Stimulated activated CD4-positive, alpha-beta T cell treated with anti-CD3 and anti-CD28 coated beads, TNF-alpha, amount 100 ng/mL, for 4 hours (primary cell): ENCODE measurements around the gene ITPKB.
"Not testable (repeated sequence)": the region's sequence is repeated elsewhere in the genome, so short reads cannot be mapped to it uniquely, and the experiment has no call there.

Source experiments
- DNase-seq, 3 experiments: peaks; one replicate each; pipeline ENCODE4 v3.0.0-alpha.2; 2020; ENCODE audit warnings: low read depth in 3 of 3

Gene ITPKB

DNA sequence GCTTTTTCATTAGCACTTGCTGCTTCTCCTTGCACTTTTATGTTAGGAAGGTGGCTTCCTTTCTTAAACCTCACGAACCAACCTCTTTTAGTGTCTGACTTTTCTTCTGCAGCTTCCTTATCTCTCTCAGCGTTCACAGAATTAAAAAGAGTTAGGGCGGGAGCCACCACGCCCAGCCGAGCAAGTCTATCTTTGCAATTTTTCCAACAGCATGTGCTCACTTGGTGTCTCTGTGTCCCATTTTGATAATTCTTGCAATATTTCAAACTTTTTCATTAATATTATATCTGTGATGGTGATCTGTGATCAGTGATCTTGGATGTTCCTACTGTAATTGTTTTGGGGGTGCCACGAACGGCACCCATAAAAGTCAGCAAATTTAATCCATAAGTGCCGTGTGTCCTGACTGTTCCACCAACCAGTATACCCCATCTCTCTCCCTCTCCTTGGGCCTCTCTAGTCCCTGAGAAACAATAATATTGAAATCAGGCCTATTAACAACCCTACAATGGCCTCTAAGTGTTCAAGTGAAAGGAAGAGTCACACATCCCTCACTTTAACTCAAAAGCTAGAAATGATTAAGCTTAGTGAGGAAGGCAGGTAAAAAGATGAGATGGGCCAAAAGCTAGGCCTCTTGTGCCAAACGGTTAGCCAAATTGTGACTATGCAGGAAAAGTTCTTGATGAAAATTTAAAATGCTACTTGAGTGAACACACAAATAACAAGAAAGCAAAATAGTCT is 15.9 kb upstream of the ITPKB start:
- DNase-seq: no peak

GRCh38 chr1:226754097-226754496 is 15.0 kb upstream of the ITPKB start:
- no peak for DNase-seq

- no peak for DNase-seq
These were observed 12.6 kb upstream of the ITPKB start for GRCh38 chr1:226751703-226752102.

DNA sequence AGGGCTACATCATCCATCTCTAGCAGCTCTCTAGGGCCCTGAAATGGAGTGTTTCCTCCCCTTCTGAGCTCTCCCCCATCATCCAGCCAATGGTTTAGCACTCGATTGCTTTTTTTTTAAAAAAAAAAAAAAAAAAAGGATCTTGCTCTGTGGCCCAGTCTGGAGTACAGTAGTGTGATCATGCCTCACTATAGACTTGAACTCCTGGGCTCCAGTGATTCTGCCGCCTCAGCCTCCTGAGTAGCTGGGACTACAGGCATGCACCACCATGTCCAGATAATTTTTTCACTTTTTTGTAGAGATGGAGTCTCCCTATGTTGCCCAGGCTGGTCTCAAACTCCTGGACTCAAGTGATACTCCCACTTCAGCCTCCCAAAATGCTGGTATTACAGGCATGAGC is 12.1 kb upstream of the ITPKB start:
- DNase-seq: no peak

- DNase-seq: no peak
These were observed 10.4 kb upstream of the ITPKB start for GRCh38 chr1:226749467-226749866.

- DNase-seq: no peak
These were observed 9.2 kb upstream of the ITPKB start for GRCh38 chr1:226748306-226748705.

DNA sequence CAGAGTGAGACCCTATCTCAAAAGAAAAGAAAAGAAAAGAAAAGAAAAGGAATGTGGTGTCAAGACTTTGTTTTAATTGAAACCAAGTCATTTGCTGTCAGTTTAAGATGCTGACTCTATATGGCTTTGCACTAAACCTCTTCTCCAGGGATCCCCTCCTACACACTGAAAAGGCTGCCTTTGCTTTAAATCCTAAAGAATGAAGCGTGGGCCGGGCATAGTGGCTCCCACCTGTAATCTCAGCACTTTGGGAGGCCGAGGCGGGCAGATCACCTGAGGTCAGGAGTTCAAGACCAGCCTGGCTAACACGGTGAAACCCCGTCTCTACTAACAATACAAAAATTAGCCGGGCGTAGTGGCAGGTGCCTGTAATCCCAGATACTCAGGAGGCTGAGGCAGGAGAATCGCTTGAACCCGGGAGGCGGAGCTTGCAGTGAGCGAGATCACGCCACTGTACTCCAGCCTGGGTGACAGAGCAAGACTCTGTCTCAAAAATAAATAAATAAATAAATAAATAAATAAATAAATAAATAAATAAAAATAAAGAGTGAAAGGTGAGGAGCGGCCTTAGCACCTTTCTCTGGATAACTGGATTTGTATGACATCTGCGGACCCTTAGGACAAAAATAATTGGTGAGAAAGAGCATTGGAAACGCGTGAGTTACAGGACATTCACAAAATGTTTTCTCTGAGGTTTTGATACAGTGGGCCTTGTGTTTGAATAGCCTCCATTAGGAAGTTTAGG is 8.6 kb upstream of the ITPKB start:
- DNase-seq: not testable (repeated sequence)

GRCh38 chr1:226743259-226743658 is 4.2 kb upstream of the ITPKB start:
- no peak for DNase-seq

- DNase-seq: no peak
These were observed 1.9 kb upstream of the ITPKB start for GRCh38 chr1:226741009-226741408.

DNA sequence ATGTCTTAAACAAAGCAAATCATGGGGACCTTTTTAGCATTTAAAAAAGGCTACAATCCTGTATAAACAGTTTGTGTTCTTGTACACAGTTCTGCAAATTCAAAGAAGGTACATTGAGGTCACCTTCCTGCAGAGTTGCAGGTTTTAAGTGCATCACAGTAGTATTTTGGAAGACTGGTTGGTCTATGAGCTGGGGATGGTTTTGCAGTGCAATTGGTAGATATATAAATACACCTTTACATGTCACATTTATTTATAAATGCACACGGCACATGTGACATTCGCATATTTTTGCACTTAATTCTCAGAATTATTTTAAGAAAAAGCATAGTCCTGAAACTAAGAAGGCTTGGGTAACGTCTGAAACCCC is 599 bp upstream of the ITPKB start:
- no peak for DNase-seq

- peak in 1 of 3 experiments; percentile 35 for DNase-seq
These were observed 574 bp downstream of the ITPKB start for GRCh38 chr1:226738421-226738994.

- peak in 1 of 3 experiments; percentile 39 for DNase-seq
These were observed 1.2 kb downstream of the ITPKB start for GRCh38 chr1:226737819-226738420.

GRCh38 chr1:226736908-226737818 is 1.9 kb downstream of the ITPKB start:
- DNase-seq: no peak

DNA sequence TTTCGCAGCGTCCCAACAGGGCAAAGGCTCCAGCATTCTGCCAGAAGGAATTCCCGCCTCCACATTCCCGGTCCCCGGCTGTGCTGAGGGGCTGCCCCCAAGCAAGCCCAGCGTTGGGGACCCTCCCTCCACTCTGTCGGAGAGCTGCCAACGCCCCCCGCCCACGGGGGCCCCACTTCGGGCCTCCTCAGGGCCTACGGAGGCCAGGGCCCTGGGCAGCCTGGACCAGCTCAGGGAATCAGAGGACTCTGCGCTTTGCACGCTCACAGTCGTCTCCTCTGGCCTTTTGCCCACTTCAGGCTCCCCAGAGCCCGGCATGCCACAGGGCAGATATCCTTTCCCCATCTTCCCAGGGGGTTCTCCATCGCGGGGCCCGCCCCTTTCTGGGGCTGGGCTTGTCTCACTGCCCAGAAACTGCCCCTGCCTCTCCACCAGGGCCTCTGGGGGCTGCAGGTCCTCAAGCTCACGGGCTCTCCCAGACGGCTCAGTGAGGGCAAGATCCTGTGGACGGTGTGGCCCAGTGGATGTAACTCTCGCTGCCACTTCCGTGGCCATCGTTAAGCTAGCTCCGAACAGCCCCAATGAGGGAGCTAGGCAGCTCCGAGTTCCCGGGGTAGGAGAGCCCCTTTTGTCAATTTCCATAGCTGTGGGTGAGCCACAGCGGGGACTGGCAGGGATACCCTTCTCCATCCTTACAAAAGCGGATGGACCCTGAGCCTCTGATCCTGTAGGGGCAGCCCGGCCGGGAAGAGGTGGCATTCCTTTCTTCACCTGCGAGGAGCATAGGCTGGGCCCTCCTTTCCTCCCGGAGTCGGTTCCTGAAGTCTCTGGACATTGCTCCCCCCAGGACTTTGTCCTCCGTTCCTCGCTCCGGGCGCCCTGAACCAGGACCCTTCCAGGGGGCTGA is 2.8 kb downstream of the ITPKB start:
- DNase-seq: no peak

- no peak for DNase-seq
These were observed 3.5 kb downstream of the ITPKB start for GRCh38 chr1:226735576-226735975.

- no peak for DNase-seq
These were observed 4.4 kb downstream of the ITPKB start for GRCh38 chr1:226734611-226735153.

- no peak for DNase-seq
These were observed 5.2 kb downstream of the ITPKB start for GRCh38 chr1:226733876-226734275.

- DNase-seq: no peak
These were observed 5.8 kb downstream of the ITPKB start for GRCh38 chr1:226733304-226733703.

DNA sequence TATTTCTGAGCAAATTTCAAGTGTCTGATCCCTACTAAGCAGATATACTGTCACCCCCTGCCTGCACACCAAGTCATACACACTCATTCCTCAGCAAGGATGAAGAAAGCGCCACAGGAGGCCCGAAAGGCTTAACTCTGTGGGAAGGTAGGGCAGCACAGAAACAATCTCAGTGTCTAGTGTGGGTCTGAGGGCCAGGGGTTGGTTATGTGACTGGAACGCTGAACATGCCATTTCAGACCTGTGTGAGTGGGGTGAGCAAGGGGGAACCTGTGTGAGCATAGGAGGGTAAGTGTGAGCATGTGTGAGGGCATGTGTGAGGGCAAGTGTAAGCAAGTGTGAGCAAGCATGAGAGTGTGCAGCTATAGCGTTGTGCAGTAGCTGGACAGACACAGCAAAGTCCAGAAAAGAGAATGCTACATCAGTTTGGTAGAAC is 6.2 kb downstream of the ITPKB start:
- DNase-seq: no peak

DNA sequence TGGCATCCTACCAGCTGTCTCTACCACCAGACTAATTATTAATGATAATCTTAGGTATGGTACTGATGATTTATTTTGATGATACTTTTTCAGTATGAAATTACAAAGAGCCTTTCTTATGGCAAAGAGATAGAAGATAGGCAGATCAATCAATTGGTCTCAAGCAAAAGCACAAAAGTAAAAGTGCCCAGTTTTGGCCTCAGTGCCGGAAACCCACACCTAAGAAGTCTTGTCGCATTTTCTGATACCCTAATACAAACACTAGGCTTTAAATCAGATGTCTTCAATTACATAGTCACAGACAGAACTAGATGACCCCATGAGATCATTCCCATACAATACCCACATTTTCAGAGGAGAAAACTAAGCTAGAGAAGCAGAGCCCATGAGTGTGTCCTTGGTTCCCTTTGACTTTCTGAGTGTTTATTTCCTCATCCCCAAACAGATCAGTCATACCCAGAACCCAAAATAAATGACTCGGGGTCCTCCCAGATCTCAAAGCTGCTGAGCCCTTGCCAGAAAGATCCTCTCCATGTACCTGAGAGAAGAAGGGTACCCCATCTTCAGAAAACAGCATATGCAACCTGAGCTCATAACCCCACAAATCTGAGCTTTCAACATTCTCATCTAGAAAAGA is 7.7 kb downstream of the ITPKB start:
- no peak for DNase-seq
